ENCODE data around the gene DEFB123.

GRCh38 chr20:31488115-31488514 lies 47.7 kb downstream of the DEFB123 start:
- no peak for TF ChIP-seq CTCF (IDR thresholded peaks at IDR 0.05)
- no peak for TF ChIP-seq POLR2A (IDR thresholded peaks at IDR 0.05)

All from lower leg skin (tissue), 3 donors.